Lower leg skin (tissue), 4 donors: ENCODE measurements around the gene CDK18. TPM values are rescaled to one million over a fixed set of nuclear protein-coding genes. Genes with fewer than 3 reads are reported as not detected.

Experiments used
- DNase-seq, 2 donors: peaks; one replicate each; pipeline ENCODE4 v3.0.0-alpha.2; 2019; ENCODE audit warnings: low spot score in 2 of 2
- H3K4me3 ChIP-seq: fragments of 200-600 bp; sonication (generic); 2 replicates; pipeline ENCODE4 v1.5.1; 2017; ENCODE audit warnings: mild to moderate bottlenecking, low read depth; ENCODE audit not compliant: poor library complexity, severe bottlenecking
- CTCF ChIP-seq, 3 donors: fragments of 450-650 bp; IDR thresholded peaks; one replicate each; pipeline ENCODE4 v1.5.1; 2016; ENCODE audit warnings: antibody characterized with exemption in 3 of 3, mild to moderate bottlenecking in 3 of 3, moderate library complexity in 2 of 3
- POLR2A ChIP-seq, 2 donors: fragments of 450-650 bp; IDR thresholded peaks; one replicate each; pipeline ENCODE4 v1.6.1; 2016 to 2017; ENCODE audit warnings: antibody characterized with exemption in 2 of 2, mild to moderate bottlenecking in 1 of 2, moderate library complexity in 1 of 2
- WGBS, 2 donors: methylation state at CpG; one replicate each; pipeline ENCODE4 v1.1.5; 2018; 5-methylcytosine and 5-hydroxymethylcytosine counted together
- intact Hi-C: fragments of 100-400 bp; cut with DNase I; formaldehyde crosslinking; loops from one replicate; pipeline ENCODE4 v1.15.0; 2023; ENCODE audit warnings: low total_unique reads
- total RNA-seq, 4 donors: library from RNA; depleted of rRNA; stranded (reverse); fragments of >200 nt; gene quantifications; one replicate each; pipeline ENCODE4 v1.1.0, GENCODE V29; 2016

Gene CDK18
- total RNA-seq, 4 donors from 2014 or later = 4.5 to 6.5 (median 5.1) TPM

- WGBS, 2 donors = 72 to 85% methylated on average over 3 of the region's 3 CpGs
- intact Hi-C loops = no loop called here
- no peak overlapping the region for H3K4me3 ChIP-seq
- DNase-seq = no peak
- TF ChIP-seq POLR2A (IDR thresholded peaks at IDR 0.05) (no peak), CTCF (IDR thresholded peaks at IDR 0.05) (no peak)
These were observed 49.8 kb downstream of the CDK18 start for GRCh38 chr1:205554026-205554811.

- no peak overlapping the region for H3K4me3 ChIP-seq
- WGBS, 2 donors = 85 to 90% methylated on average over 1 of the region's 1 CpG
- TF ChIP-seq CTCF (IDR thresholded peaks at IDR 0.05) (no peak), POLR2A (IDR thresholded peaks at IDR 0.05) (no peak)
- intact Hi-C loops = no loop called here
- no peak for DNase-seq
These were observed 57.2 kb downstream of the CDK18 start for GRCh38 chr1:205561501-205562203.

GRCh38 chr1:205563927-205564441 lies 59.5 kb downstream of the CDK18 start:
- intact Hi-C loops = no loop called here
- 32 to 39% methylated on average over 5 of the region's 5 CpGs for WGBS, 2 donors
- DNase-seq = peak in 1 of 2 donors; percentile 73

GRCh38 chr1:205565799-205566198 lies 61.3 kb downstream of the CDK18 start:
- 54 to 64% methylated on average over 3 of the region's 3 CpGs for WGBS, 2 donors
- H3K4me3 ChIP-seq = no peak overlapping the region
- intact Hi-C loops = no loop called here
- peak in 1 of 2 donors; percentile 2 for DNase-seq
- no peak for TF ChIP-seq CTCF (IDR thresholded peaks at IDR 0.05)
- no peak for TF ChIP-seq POLR2A (IDR thresholded peaks at IDR 0.05)

More at GRCh38 chr1:205563927-205564441, 59.5 kb downstream of the CDK18 start:
- H3K4me3 ChIP-seq = no peak overlapping the region
- TF ChIP-seq POLR2A (IDR thresholded peaks at IDR 0.05) = no peak
- TF ChIP-seq CTCF (IDR thresholded peaks at IDR 0.05) = no peak

- H3K4me3 ChIP-seq = no peak overlapping the region
- TF ChIP-seq POLR2A (IDR thresholded peaks at IDR 0.05) = no peak
- TF ChIP-seq CTCF (IDR thresholded peaks at IDR 0.05) = no peak
- peak in 1 of 2 donors; percentile 70 for DNase-seq
- intact Hi-C loops = no loop called here
- 88 to 90% methylated on average over 6 of the region's 6 CpGs for whole genome bisulfite sequencing, 2 donors
These were observed 63.2 kb downstream of the CDK18 start for GRCh38 chr1:205567716-205568115.
